Immature natural killer cell (primary cell): ENCODE measurements around the gene RXRA. TPM values are rescaled to one million over a fixed set of nuclear protein-coding genes. Genes with fewer than 3 reads are reported as not detected.

ENCODE experiments used
- DNase-seq, 3 donors: peaks; one replicate each; pipeline ENCODE4 v3.0.0; 2022; ENCODE audit warnings: mixed read lengths in 1 of 3
- H3K27ac Mint-ChIP-seq, 6 donors: one replicate each; pipeline ENCODE4 v1.8.0; 2020; ENCODE audit warnings: mixed read lengths in 6 of 6, mild to moderate bottlenecking in 5 of 6, inconsistent platforms in 4 of 6, moderate library complexity in 3 of 6
- H3K27me3 Mint-ChIP-seq, 3 donors: one replicate each; pipeline ENCODE4 v1.8.0; 2020 to 2021; ENCODE audit warnings: low read depth in 3 of 3, mild to moderate bottlenecking in 3 of 3, mixed read lengths in 3 of 3, moderate library complexity in 3 of 3, inconsistent platforms in 1 of 3
- H3K36me3 Mint-ChIP-seq, 3 donors: one replicate each; pipeline ENCODE4 v1.8.0; 2020; ENCODE audit warnings: mixed read lengths in 3 of 3, inconsistent platforms in 2 of 3, mild to moderate bottlenecking in 2 of 3
- H3K4me1 Mint-ChIP-seq, 2 donors: one replicate each; pipeline ENCODE4 v1.8.0; 2020; ENCODE audit warnings: inconsistent platforms in 2 of 2, mild to moderate bottlenecking in 2 of 2, mixed read lengths in 2 of 2, moderate library complexity in 1 of 2
- H3K4me3 Mint-ChIP-seq, 5 donors: one replicate each; pipeline ENCODE4 v1.8.0; 2020; ENCODE audit warnings: mild to moderate bottlenecking in 5 of 5, mixed read lengths in 5 of 5, inconsistent platforms in 3 of 5, moderate library complexity in 3 of 5
- H3K9me3 Mint-ChIP-seq, 6 donors: one replicate each; pipeline ENCODE4 v1.8.0; 2020; ENCODE audit warnings: mild to moderate bottlenecking in 6 of 6, mixed read lengths in 6 of 6, inconsistent platforms in 4 of 6, moderate library complexity in 3 of 6
- polyA plus RNA-seq, 3 donors: library from polyadenylated mRNA; unstranded; fragments of 300-500 nt; fragmentation: Illumina TruSeq; gene quantifications; one replicate each; pipeline ENCODE4 v1.2.3, GENCODE V29; 2021

Gene RXRA
- polyA plus RNA-seq = 1 to 10 TPM; 1.0 to 4.4 (median 1.9) TPM

DNA sequence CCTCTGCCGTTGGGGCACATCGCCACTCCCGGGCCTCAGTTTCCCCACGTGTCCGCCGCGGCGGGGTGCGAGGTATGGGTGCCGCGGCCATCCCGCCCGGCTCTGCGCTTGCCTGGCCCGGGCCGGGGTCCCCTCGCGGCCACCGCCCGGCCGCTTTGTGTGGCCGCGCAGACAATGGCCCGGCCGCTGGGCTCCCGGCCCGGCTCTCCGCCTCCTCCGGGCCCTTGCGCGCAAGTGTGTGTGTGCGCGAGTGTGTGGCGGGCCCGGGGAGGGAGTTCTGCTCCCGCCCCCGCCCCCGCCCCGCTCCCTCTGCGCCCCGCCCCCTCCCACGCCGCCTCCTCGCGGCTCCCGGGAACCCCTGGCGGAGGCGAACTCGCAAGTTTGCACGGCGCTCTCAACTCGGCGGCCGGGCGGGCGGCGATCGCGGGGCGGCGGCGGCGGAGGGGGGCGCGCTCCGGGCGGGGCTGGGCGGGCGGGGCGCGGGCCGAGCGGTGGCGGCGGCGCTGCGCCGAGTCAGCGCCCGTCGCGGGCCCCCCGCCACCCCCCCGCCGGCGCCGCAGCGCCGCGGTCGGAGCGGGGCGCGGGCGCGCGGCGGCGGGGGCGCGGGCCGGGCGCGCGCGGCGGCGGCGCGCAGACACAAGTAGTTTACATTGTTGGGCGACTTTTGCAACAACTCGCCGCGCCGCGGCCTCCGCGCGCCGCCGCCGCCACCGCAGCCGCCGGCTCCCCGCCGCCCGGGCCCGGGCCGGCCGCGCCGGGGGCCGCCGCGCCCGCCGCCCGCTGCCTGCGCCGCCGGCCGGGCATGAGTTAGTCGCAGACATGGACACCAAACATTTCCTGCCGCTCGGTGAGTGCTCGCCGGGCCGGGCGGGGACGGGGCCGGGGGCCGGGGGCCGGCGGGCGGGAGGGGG lies at the start of gene RXRA:
Gene RXRA, plus strand, starts transcription at position 643 of the 911 bp plus-strand sequence. Its CDS starts 177 bp downstream, at position 820.
- Mint-ChIP-seq H3K27ac (peak within 1 kb of the TSS in 2 of 6 donors; percentile 30 to 58), H3K9me3 (no peaks in the 10 kb centered on the region), H3K36me3 (no peaks in the 10 kb centered on the region), H3K4me1 (peaks cover 6 to 10% of the 10 kb centered on the region in 2 donors), H3K4me3 (peak within 1 kb of the TSS; percentile 71 to 85 (median 76)), H3K27me3 (peaks cover 0 to 9% (median 5%) of the 10 kb centered on the region in 3 donors)
- DNase-seq = peak; percentile 58 to 66 (median 62)

- no peak overlapping the region for H3K27ac Mint-ChIP-seq
- no peak overlapping the region for H3K4me3 Mint-ChIP-seq
- no peaks in the 10 kb centered on the region for H3K4me1 Mint-ChIP-seq
- no peak for DNase-seq
- no peaks in the 10 kb centered on the region for H3K9me3 Mint-ChIP-seq
- peaks cover 4 to 8% (median 5%) of the 10 kb centered on the region in 3 donors for H3K27me3 Mint-ChIP-seq
- no peaks in the 10 kb centered on the region for H3K36me3 Mint-ChIP-seq
Measured at GRCh38 chr9:134278286-134278685, 48.0 kb upstream of the RXRA start.

- H3K9me3 Mint-ChIP-seq = no peaks in the 10 kb centered on the region
- DNase-seq = no peak
- H3K27ac Mint-ChIP-seq = no peak overlapping the region
- H3K36me3 Mint-ChIP-seq = no peaks in the 10 kb centered on the region
- no peaks in the 10 kb centered on the region for H3K4me1 Mint-ChIP-seq
- H3K27me3 Mint-ChIP-seq = peaks cover 5 to 6% (median 5%) of the 10 kb centered on the region in 3 donors
- no peak overlapping the region for H3K4me3 Mint-ChIP-seq
Measured at GRCh38 chr9:134278974-134279640, 47.1 kb upstream of the RXRA start.

GRCh38 chr9:134282138-134282650 lies 44.1 kb upstream of the RXRA start:
- H3K36me3 Mint-ChIP-seq = no peaks in the 10 kb centered on the region
- no peak overlapping the region for H3K27ac Mint-ChIP-seq
- no peak overlapping the region for H3K4me3 Mint-ChIP-seq
- no peak for DNase-seq
- no peaks in the 10 kb centered on the region for H3K9me3 Mint-ChIP-seq
- H3K27me3 Mint-ChIP-seq = peaks cover 2 to 6% (median 4%) of the 10 kb centered on the region in 3 donors
- no peaks in the 10 kb centered on the region for H3K4me1 Mint-ChIP-seq

- Mint-ChIP-seq H3K27me3 (peaks cover 2 to 4% (median 4%) of the 10 kb centered on the region in 3 donors), H3K27ac (no peak overlapping the region), H3K4me1 (no peaks in the 10 kb centered on the region), H3K4me3 (no peak overlapping the region), H3K36me3 (no peaks in the 10 kb centered on the region), H3K9me3 (no peaks in the 10 kb centered on the region)
- DNase-seq = no peak
Measured at GRCh38 chr9:134283111-134283515, 43.1 kb upstream of the RXRA start.

GRCh38 chr9:134283692-134284265 lies 42.5 kb upstream of the RXRA start:
- Mint-ChIP-seq H3K27ac (no peak overlapping the region), H3K36me3 (no peaks in the 10 kb centered on the region), H3K4me1 (no peaks in the 10 kb centered on the region), H3K4me3 (no peak overlapping the region), H3K9me3 (no peaks in the 10 kb centered on the region), H3K27me3 (peaks cover 2 to 4% (median 4%) of the 10 kb centered on the region in 3 donors)
- no peak for DNase-seq

- DNase-seq = no peak
- H3K4me1 Mint-ChIP-seq = no peaks in the 10 kb centered on the region
- H3K4me3 Mint-ChIP-seq = no peak overlapping the region
- H3K27ac Mint-ChIP-seq = no peak overlapping the region
- H3K9me3 Mint-ChIP-seq = no peaks in the 10 kb centered on the region
- peaks cover 2 to 4% (median 4%) of the 10 kb centered on the region in 3 donors for H3K27me3 Mint-ChIP-seq
- H3K36me3 Mint-ChIP-seq = no peaks in the 10 kb centered on the region
Measured at GRCh38 chr9:134284273-134284672, 42.0 kb upstream of the RXRA start.

DNA sequence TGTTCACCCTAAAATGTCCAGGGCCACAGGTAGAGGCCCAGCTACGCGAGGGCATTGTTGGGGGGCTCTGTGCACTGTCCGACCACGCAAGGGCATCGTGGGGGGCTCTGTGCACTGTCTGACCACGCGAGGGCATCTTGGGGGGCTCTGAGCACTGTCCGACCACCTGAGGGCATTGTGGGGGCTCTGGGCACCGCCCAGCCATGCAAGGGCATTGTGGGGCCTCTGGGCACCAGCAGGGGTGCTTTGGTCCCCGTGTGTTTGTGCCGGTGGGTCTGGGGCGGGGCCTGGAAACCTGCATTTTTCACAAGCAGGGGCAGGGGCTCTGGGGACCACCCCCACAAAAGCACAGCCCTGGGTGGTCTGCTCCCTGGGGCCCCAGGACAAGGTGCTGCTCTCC lies 41.5 kb upstream of the RXRA start:
- H3K36me3 Mint-ChIP-seq = no peaks in the 10 kb centered on the region
- H3K9me3 Mint-ChIP-seq = no peaks in the 10 kb centered on the region
- no peak overlapping the region for H3K27ac Mint-ChIP-seq
- no peak for DNase-seq
- H3K4me3 Mint-ChIP-seq = no peak overlapping the region
- peaks cover 2 to 4% (median 4%) of the 10 kb centered on the region in 3 donors for H3K27me3 Mint-ChIP-seq
- no peaks in the 10 kb centered on the region for H3K4me1 Mint-ChIP-seq

DNA sequence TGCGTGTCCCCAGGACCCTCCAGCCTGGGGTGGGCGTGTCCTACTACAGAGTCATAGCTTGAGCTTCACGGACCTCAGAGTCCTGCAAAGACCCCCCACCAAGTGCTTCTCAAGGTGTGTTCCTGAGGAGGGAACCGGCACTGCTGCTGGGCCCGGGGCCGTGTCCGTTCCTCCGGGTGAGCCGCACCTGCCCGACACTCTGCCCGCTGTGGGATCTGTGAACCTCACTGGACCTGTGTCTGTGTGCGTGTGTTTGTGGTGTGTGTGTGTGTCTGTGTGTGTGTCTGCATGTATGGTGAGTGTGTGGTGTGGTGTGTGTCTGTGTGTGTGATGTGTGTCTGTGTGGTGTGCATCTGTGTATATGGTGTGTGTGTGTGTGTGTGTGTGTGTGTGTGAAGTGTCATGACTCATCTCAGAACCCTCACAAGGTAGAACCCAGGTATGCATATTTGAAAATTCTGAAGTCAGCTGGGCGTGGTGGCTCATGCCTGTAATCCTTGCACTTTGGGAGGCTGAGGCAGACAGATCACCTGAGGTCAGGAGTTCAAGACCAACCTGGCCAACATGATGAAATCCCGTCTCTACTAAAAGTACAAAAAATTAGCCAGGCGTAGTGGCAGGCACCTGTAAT lies 40.9 kb upstream of the RXRA start:
- Mint-ChIP-seq H3K27me3 (peaks cover 2 to 6% (median 4%) of the 10 kb centered on the region in 3 donors), H3K4me1 (no peaks in the 10 kb centered on the region), H3K27ac (no peak overlapping the region), H3K4me3 (no peak overlapping the region), H3K36me3 (no peaks in the 10 kb centered on the region), H3K9me3 (no peaks in the 10 kb centered on the region)
- DNase-seq = no peak

DNA sequence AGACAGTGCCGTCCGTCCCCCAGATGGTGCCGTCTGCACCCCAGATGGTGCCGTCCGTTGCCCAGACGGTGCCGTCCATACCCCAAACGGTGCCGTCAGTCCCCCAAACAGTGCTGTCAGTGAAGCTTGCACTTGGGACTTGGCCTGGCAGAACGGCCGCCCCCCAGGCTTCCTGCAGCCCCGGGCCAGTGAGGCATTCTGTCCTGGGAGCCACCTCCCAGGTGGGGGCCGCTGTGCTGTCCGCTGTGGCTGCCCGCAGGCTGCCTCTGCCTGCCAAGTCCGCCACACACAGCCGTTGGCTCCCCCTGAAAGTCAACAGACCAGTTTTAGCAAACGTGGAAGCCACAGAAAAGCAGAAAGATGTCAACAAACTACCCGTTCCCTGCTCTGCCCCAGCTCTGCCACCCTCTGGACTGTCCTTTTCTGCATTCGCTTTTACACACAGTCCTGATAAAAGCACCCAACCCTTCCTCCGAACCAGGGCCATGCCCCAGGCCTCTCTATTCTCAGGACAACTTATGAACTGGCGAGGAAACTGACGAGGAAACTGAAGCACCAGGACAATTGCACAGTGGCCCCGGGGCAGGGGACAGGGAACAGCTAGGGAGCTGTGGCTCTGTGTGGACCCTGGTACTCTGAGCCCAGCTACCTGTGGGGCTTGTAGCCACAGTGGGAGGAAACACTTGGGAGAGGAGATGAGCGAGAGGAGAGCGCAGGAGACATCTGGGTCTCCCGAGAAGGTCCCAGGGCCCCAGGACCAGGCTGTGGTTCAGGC lies 39.6 kb upstream of the RXRA start:
- H3K4me1 Mint-ChIP-seq = no peaks in the 10 kb centered on the region
- no peak overlapping the region for H3K27ac Mint-ChIP-seq
- H3K36me3 Mint-ChIP-seq = no peaks in the 10 kb centered on the region
- no peak overlapping the region for H3K4me3 Mint-ChIP-seq
- DNase-seq = no peak
- peaks cover 1 to 5% (median 2%) of the 10 kb centered on the region in 3 donors for H3K27me3 Mint-ChIP-seq
- H3K9me3 Mint-ChIP-seq = no peaks in the 10 kb centered on the region

GRCh38 chr9:134287591-134288491 lies 38.4 kb upstream of the RXRA start:
- H3K36me3 Mint-ChIP-seq = no peaks in the 10 kb centered on the region
- no peaks in the 10 kb centered on the region for H3K9me3 Mint-ChIP-seq
- H3K27ac Mint-ChIP-seq = no peak overlapping the region
- DNase-seq = no peak
- no peaks in the 10 kb centered on the region for H3K4me1 Mint-ChIP-seq
- peaks cover 1 to 4% (median 2%) of the 10 kb centered on the region in 3 donors for H3K27me3 Mint-ChIP-seq
- no peak overlapping the region for H3K4me3 Mint-ChIP-seq

DNA sequence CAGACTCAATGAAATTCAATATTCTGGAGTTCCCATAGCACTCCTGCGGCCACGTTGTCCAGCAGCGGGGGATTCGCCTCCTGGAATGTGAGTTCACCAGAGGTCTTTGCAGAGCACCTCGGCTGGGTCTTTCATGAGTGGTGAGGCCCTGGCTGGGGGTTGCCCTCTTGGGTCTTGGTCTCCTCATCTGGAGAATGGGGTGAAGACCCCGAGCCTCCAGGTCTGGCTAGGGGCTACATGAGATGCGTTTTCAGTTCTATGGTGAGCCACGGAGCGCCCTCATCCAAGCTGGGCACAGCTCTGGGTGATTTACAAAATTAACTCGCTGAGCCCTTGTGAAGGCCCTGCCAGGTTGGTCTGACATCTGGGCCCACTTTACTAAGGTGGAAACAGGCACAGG lies 37.5 kb upstream of the RXRA start:
- no peak for DNase-seq
- H3K27me3 Mint-ChIP-seq = peaks cover 1 to 4% (median 2%) of the 10 kb centered on the region in 3 donors
- no peaks in the 10 kb centered on the region for H3K4me1 Mint-ChIP-seq
- no peaks in the 10 kb centered on the region for H3K36me3 Mint-ChIP-seq
- H3K9me3 Mint-ChIP-seq = no peaks in the 10 kb centered on the region
- H3K27ac Mint-ChIP-seq = no peak overlapping the region
- no peak overlapping the region for H3K4me3 Mint-ChIP-seq
